Stimulated activated naive CD8-positive, alpha-beta T cell treated with anti-CD3 and anti-CD28 coated beads, Interleukin-15, Interleukin-2, amounts not matched to agents 100 ng/mL and 50 ng/mL, for 24 hours (primary cell): ENCODE data around the gene AGO1.
A peak's percentile ranks its signal among the peaks of the same experiment; 100 is the strongest.
"Not testable (repeated sequence)": the region's sequence is repeated elsewhere in the genome, so short reads cannot be mapped to it uniquely, and the experiment has no call there.

ENCODE experiments used
- H3K27ac Mint-ChIP-seq: one replicate; pipeline ENCODE4 v1.8.0; 2021; ENCODE audit warnings: mild to moderate bottlenecking, mixed read lengths
- H3K27me3 Mint-ChIP-seq: one replicate; pipeline ENCODE4 v1.8.0; 2021; ENCODE audit warnings: mixed read lengths
- H3K36me3 Mint-ChIP-seq: one replicate; pipeline ENCODE4 v1.8.0; 2021; ENCODE audit warnings: low read depth, mixed read lengths
- H3K4me1 Mint-ChIP-seq: one replicate; pipeline ENCODE4 v1.8.0; 2021; ENCODE audit warnings: low read depth, mixed read lengths
- H3K4me3 Mint-ChIP-seq: one replicate; pipeline ENCODE4 v1.8.0; 2021; ENCODE audit warnings: mild to moderate bottlenecking, mixed read lengths
- H3K9me3 Mint-ChIP-seq: one replicate; pipeline ENCODE4 v1.8.0; 2021; ENCODE audit warnings: mixed read lengths

Gene AGO1

GRCh38 chr1:35884934-35885333 lies 1.9 kb downstream of the AGO1 start:
- H3K4me3 Mint-ChIP-seq, result no peak overlapping the region
- no peaks in the 10 kb centered on the region for H3K27me3 Mint-ChIP-seq
- no peaks in the 10 kb centered on the region for H3K9me3 Mint-ChIP-seq
- no peak overlapping the region for H3K27ac Mint-ChIP-seq
- peaks cover 8% of the 10 kb centered on the region for H3K36me3 Mint-ChIP-seq
- peaks cover 50% of the 10 kb centered on the region for H3K4me1 Mint-ChIP-seq

- H3K36me3 Mint-ChIP-seq, result peaks cover 10% of the 10 kb centered on the region
- no peak overlapping the region for H3K27ac Mint-ChIP-seq
- H3K4me1 Mint-ChIP-seq, result peaks cover 50% of the 10 kb centered on the region
- no peaks in the 10 kb centered on the region for H3K27me3 Mint-ChIP-seq
- H3K9me3 Mint-ChIP-seq, result no peaks in the 10 kb centered on the region
- H3K4me3 Mint-ChIP-seq, result no peak overlapping the region
Observed at GRCh38 chr1:35885961-35886558, 3.1 kb downstream of the AGO1 start.

GRCh38 chr1:35886577-35887431 lies 3.8 kb downstream of the AGO1 start:
- peaks cover 49% of the 10 kb centered on the region for H3K4me1 Mint-ChIP-seq
- no peak overlapping the region for H3K4me3 Mint-ChIP-seq
- no peaks in the 10 kb centered on the region for H3K9me3 Mint-ChIP-seq
- no peaks in the 10 kb centered on the region for H3K27me3 Mint-ChIP-seq
- peak overlapping the region; percentile 14 for H3K27ac Mint-ChIP-seq
- peaks cover 13% of the 10 kb centered on the region for H3K36me3 Mint-ChIP-seq

GRCh38 chr1:35887508-35887907 lies 4.5 kb downstream of the AGO1 start:
- Mint-ChIP-seq H3K4me3 (no peak overlapping the region), H3K36me3 (peaks cover 19% of the 10 kb centered on the region), H3K27ac (no peak overlapping the region), H3K27me3 (no peaks in the 10 kb centered on the region), H3K9me3 (no peaks in the 10 kb centered on the region), H3K4me1 (peaks cover 42% of the 10 kb centered on the region)

- Mint-ChIP-seq H3K27me3 (no peaks in the 10 kb centered on the region), H3K4me1 (peaks cover 39% of the 10 kb centered on the region), H3K9me3 (no peaks in the 10 kb centered on the region), H3K4me3 (no peak overlapping the region), H3K36me3 (peaks cover 26% of the 10 kb centered on the region), H3K27ac (no peak overlapping the region)
Observed at GRCh38 chr1:35888255-35888654, 5.2 kb downstream of the AGO1 start.

- peaks cover 30% of the 10 kb centered on the region for H3K36me3 Mint-ChIP-seq
- H3K27me3 Mint-ChIP-seq, result not testable (repeated sequence)
Observed at GRCh38 chr1:35888981-35889380, 6.0 kb downstream of the AGO1 start.

GRCh38 chr1:35893051-35893879 lies 10.3 kb downstream of the AGO1 start:
- Mint-ChIP-seq H3K27ac (peak overlapping the region; percentile 36), H3K36me3 (peaks cover 57% of the 10 kb centered on the region), H3K4me1 (peaks cover 15% of the 10 kb centered on the region), H3K9me3 (no peaks in the 10 kb centered on the region), H3K27me3 (no peaks in the 10 kb centered on the region), H3K4me3 (no peak overlapping the region)

More at GRCh38 chr1:35888981-35889380, 6.0 kb downstream of the AGO1 start:
- peaks cover 41% of the 10 kb centered on the region for H3K4me1 Mint-ChIP-seq
- H3K27ac Mint-ChIP-seq, H3K4me3 Mint-ChIP-seq, H3K9me3 Mint-ChIP-seq: not testable (repeated sequence)

GRCh38 chr1:35894183-35894582 lies 11.2 kb downstream of the AGO1 start:
- H3K9me3 Mint-ChIP-seq, result no peaks in the 10 kb centered on the region
- no peak overlapping the region for H3K4me3 Mint-ChIP-seq
- H3K27ac Mint-ChIP-seq, result peak overlapping the region; percentile 36
- H3K36me3 Mint-ChIP-seq, result peaks cover 58% of the 10 kb centered on the region
- peaks cover 11% of the 10 kb centered on the region for H3K4me1 Mint-ChIP-seq
- no peaks in the 10 kb centered on the region for H3K27me3 Mint-ChIP-seq

GRCh38 chr1:35894656-35895055 lies 11.6 kb downstream of the AGO1 start:
- Mint-ChIP-seq H3K27me3 (no peaks in the 10 kb centered on the region), H3K27ac (peak overlapping the region; percentile 36), H3K4me3 (no peak overlapping the region), H3K4me1 (peaks cover 11% of the 10 kb centered on the region), H3K9me3 (no peaks in the 10 kb centered on the region), H3K36me3 (peaks cover 62% of the 10 kb centered on the region)

- Mint-ChIP-seq H3K27ac (no peak overlapping the region), H3K4me3 (no peak overlapping the region), H3K36me3 (peaks cover 68% of the 10 kb centered on the region), H3K9me3 (no peaks in the 10 kb centered on the region), H3K27me3 (no peaks in the 10 kb centered on the region), H3K4me1 (no peaks in the 10 kb centered on the region)
Observed at GRCh38 chr1:35899941-35900340, 16.9 kb downstream of the AGO1 start.

GRCh38 chr1:35901235-35901634 lies 18.2 kb downstream of the AGO1 start:
- H3K4me3 Mint-ChIP-seq, result no peak overlapping the region
- no peaks in the 10 kb centered on the region for H3K27me3 Mint-ChIP-seq
- H3K4me1 Mint-ChIP-seq, result no peaks in the 10 kb centered on the region
- H3K36me3 Mint-ChIP-seq, result peaks cover 61% of the 10 kb centered on the region
- no peak overlapping the region for H3K27ac Mint-ChIP-seq
- H3K9me3 Mint-ChIP-seq, result no peaks in the 10 kb centered on the region

- H3K36me3 Mint-ChIP-seq, result peaks cover 64% of the 10 kb centered on the region
- no peaks in the 10 kb centered on the region for H3K9me3 Mint-ChIP-seq
- H3K4me1 Mint-ChIP-seq, result no peaks in the 10 kb centered on the region
- H3K27ac Mint-ChIP-seq, result no peak overlapping the region
- H3K27me3 Mint-ChIP-seq, result no peaks in the 10 kb centered on the region
- no peak overlapping the region for H3K4me3 Mint-ChIP-seq
Observed at GRCh38 chr1:35902671-35903070, 19.7 kb downstream of the AGO1 start.

GRCh38 chr1:35914717-35915116 lies 31.7 kb downstream of the AGO1 start:
- H3K27ac Mint-ChIP-seq, result no peak overlapping the region

GRCh38 chr1:35915693-35916092 lies 32.7 kb downstream of the AGO1 start:
- H3K4me1 Mint-ChIP-seq, result no peaks in the 10 kb centered on the region
- H3K9me3 Mint-ChIP-seq, result no peaks in the 10 kb centered on the region
- H3K36me3 Mint-ChIP-seq, result peaks cover 75% of the 10 kb centered on the region
- no peak overlapping the region for H3K4me3 Mint-ChIP-seq
- no peaks in the 10 kb centered on the region for H3K27me3 Mint-ChIP-seq
- H3K27ac Mint-ChIP-seq, result no peak overlapping the region

More at GRCh38 chr1:35914717-35915116, 31.7 kb downstream of the AGO1 start:
- Mint-ChIP-seq H3K36me3 (peaks cover 69% of the 10 kb centered on the region), H3K9me3 (no peaks in the 10 kb centered on the region), H3K27me3 (no peaks in the 10 kb centered on the region), H3K4me3 (no peak overlapping the region), H3K4me1 (no peaks in the 10 kb centered on the region)

GRCh38 chr1:35923791-35924221 lies 40.8 kb downstream of the AGO1 start:
- Mint-ChIP-seq H3K4me1 (no peaks in the 10 kb centered on the region), H3K4me3 (no peak overlapping the region), H3K27me3 (no peaks in the 10 kb centered on the region), H3K36me3 (peaks cover 24% of the 10 kb centered on the region), H3K27ac (no peak overlapping the region), H3K9me3 (no peaks in the 10 kb centered on the region)
